GM12878 (cell line): ENCODE results near the gene DCP1B. TPM values are rescaled to one million over a fixed set of nuclear protein-coding genes. Genes with fewer than 3 reads are reported as not detected.

Source experiments
- ATAC-seq: fragments of 200-7000 bp; cut with Tn5 transposase; 3 replicates; pipeline ENCODE4 v1.9.1; 2020; ENCODE audit warnings: mild to moderate bottlenecking, moderate library complexity
- BruUV-seq: library from RNA; stranded (reverse); fragments of 400-500 nt; replicated peaks from 2 replicates; lab custom pipeline; 2021; lab: Mats Ljungman, UMichigan
- CTCF ChIA-PET: fragments of 300-600 bp; sonication (Branson Sonifier 250); formaldehyde crosslinking; extraction: SDS; loops from one replicate; lab custom pipeline; 2021; ENCODE audit warnings: inconsistent platforms; lab: Yijun Ruan, JAX
- POLR2A ChIA-PET: fragments of 350-600 bp; formaldehyde crosslinking; extraction: SDS; loops from one replicate; lab custom pipeline; 2021; ENCODE audit warnings: inconsistent platforms; lab: Charles Lee
- RAD21 ChIA-PET: fragments of 300-600 bp; sonication (Branson Sonifier 250); formaldehyde crosslinking; loops from one replicate; lab custom pipeline; 2023; ENCODE audit warnings: antibody characterized with exemption; ENCODE audit not compliant: unreplicated experiment; lab: Charles Lee
- SMC1A ChIA-PET: fragments of 300-600 bp; sonication (Branson Sonifier 250); formaldehyde crosslinking; loops from one replicate; lab custom pipeline; 2023; ENCODE audit not compliant: unreplicated experiment, uncharacterized antibody; lab: Charles Lee
- DNase-seq: peaks from one replicate; pipeline ENCODE4 v3.0.0-alpha.2; 2011; ENCODE audit warnings: low read depth, low spot score
- FAIRE-seq: peaks from 3 replicates; lab custom pipeline; 2011; peaks lifted over from hg19 to GRCh38; lab: Jason Lieb, UNC
- H2AFZ ChIP-seq: 2 replicates; pipeline ENCODE4 v1.6.0; 2011; ENCODE audit warnings: low read depth, low read length, control low read depth; ENCODE audit not compliant: control insufficient read depth
- H3K27ac ChIP-seq: 2 replicates; pipeline ENCODE4 v1.5.1; 2011; ENCODE audit warnings: control low read depth; ENCODE audit not compliant: control insufficient read depth, insufficient read depth
- H3K27me3 ChIP-seq, 2 experiments: replicated peaks in 1 of 2; 2 replicates each; pipeline versions ENCODE4 v1.6.0 to v1.6.1; 2011; ENCODE audit warnings: low read length in 1 of 2; ENCODE audit not compliant: control insufficient read depth in 2 of 2, insufficient read depth in 2 of 2
- H3K36me3 ChIP-seq, 2 experiments: 2 replicates each; pipeline ENCODE4 v1.5.1; 2011; ENCODE audit warnings: low read length in 1 of 2; ENCODE audit not compliant: control insufficient read depth in 2 of 2, insufficient read depth in 2 of 2
- H3K4me1 ChIP-seq: 2 replicates; pipeline ENCODE4 v1.6.1; 2011; ENCODE audit warnings: mild to moderate bottlenecking, low read length, moderate library complexity, mixed read lengths; ENCODE audit not compliant: control insufficient read depth, insufficient read depth
- H3K4me2 ChIP-seq: 2 replicates; pipeline ENCODE4 v1.6.0; 2011; ENCODE audit warnings: control low read depth; ENCODE audit not compliant: control insufficient read depth, insufficient read depth
- H3K4me3 ChIP-seq: fragments of 200-600 bp; sonication (generic); 2 replicates; pipeline ENCODE4 v1.5.1; 2016
- H3K79me2 ChIP-seq: 2 replicates; pipeline ENCODE4 v1.6.0; 2011; ENCODE audit warnings: low read length; ENCODE audit not compliant: control insufficient read depth, insufficient read depth
- H3K9ac ChIP-seq: 2 replicates; pipeline ENCODE4 v1.8.0; 2011; ENCODE audit warnings: low read length, control low read depth, mixed read lengths; ENCODE audit not compliant: control insufficient read depth, insufficient read depth
- H3K9me3 ChIP-seq: replicated peaks from 3 replicates; pipeline ENCODE4 v1.5.1; 2011; ENCODE audit warnings: mild to moderate bottlenecking, low read length; ENCODE audit not compliant: control insufficient read depth, insufficient read depth
- H4K20me1 ChIP-seq: 2 replicates; pipeline ENCODE4 v1.6.0; 2011; ENCODE audit not compliant: control insufficient read depth, insufficient read depth
- ASH2L ChIP-seq: fragments of 300-600, 200-600 bp; sonication (generic); IDR thresholded peaks from 2 replicates; pipeline ENCODE4 v1.6.1; 2017; ENCODE audit warnings: low read depth, mild to moderate bottlenecking, borderline replicate concordance
- ATF7 ChIP-seq: fragments of 450-650 bp; IDR thresholded peaks from 2 replicates; pipeline ENCODE4 v1.6.1; 2016; ENCODE audit warnings: low read depth, mild to moderate bottlenecking
- CHD4 ChIP-seq: fragments of 200-600 bp; sonication (generic); IDR thresholded peaks from 2 replicates; pipeline ENCODE4 v1.6.1; 2016; ENCODE audit warnings: mild to moderate bottlenecking
- DPF2 ChIP-seq: fragments of 450-650 bp; IDR thresholded peaks from 2 replicates; pipeline ENCODE4 v1.6.1; 2017; ENCODE audit warnings: mild to moderate bottlenecking
- FOS ChIP-seq: IDR thresholded peaks from 3 replicates; pipeline ENCODE4 v1.6.1; 2011; ENCODE audit warnings: borderline replicate concordance; ENCODE audit not compliant: insufficient read length; ENCODE audit errors: extremely low read depth
- KDM1A ChIP-seq: fragments of 200-600 bp; sonication (generic); IDR thresholded peaks from 2 replicates; pipeline ENCODE4 v1.6.1; 2016; ENCODE audit warnings: borderline replicate concordance
- MEF2A ChIP-seq: IDR thresholded peaks from 2 replicates; pipeline ENCODE4 v1.6.1; 2011; ENCODE audit warnings: low read depth, mild to moderate bottlenecking, low read length, moderate library complexity; ENCODE audit not compliant: insufficient read depth
- SIX5 ChIP-seq: IDR thresholded peaks from 2 replicates; pipeline ENCODE4 v1.6.1; 2011; ENCODE audit warnings: mild to moderate bottlenecking, low read depth, low read length, moderate library complexity; ENCODE audit not compliant: severe bottlenecking
- SP1 ChIP-seq: IDR thresholded peaks from one replicate; pipeline ENCODE4 v1.6.1; 2011; ENCODE audit warnings: low read depth, low read length
- SREBF1 ChIP-seq: IDR thresholded peaks from 2 replicates; pipeline ENCODE4 v1.6.1; 2012; ENCODE audit warnings: mild to moderate bottlenecking, low read length
- ZNF24 ChIP-seq: fragments of 450-650 bp; IDR thresholded peaks from 2 replicates; pipeline ENCODE4 v1.6.1; 2017; ENCODE audit warnings: antibody characterized with exemption, mild to moderate bottlenecking
- WGBS: methylation state at CpG from one replicate; pipeline ENCODE4 v1.1.6; 2016; ENCODE audit warnings: low lambda C conversion rate; ENCODE audit not compliant: insufficient replicate concordance, insufficient coverage; ENCODE audit errors: missing lambda C conversion rate; 5-methylcytosine and 5-hydroxymethylcytosine counted together
- in situ Hi-C: fragments of 300-500 bp; cut with MboI; formaldehyde crosslinking; loops from 9 replicates; pipeline ENCODE4 v1.14.3; 2018; ENCODE audit warnings: mixed read lengths
- intact Hi-C: fragments of 100-400 bp; cut with micrococcal nuclease; formaldehyde crosslinking; loops from one replicate; pipeline ENCODE4 v1.14.2; 2022; ENCODE audit not compliant: unreplicated experiment
- polyA plus RNA-seq, 11 experiments: library from polyadenylated mRNA; depleted of rRNA in 4 of 11; unstranded in 6 of 11; stranded (reverse) in 5 of 11; fragments of >200 nt; fragmentation: Nextera tagmentation in 4 of 11; fragmentation: Illumina TruSeq in 1 of 11; extraction: Ambion mirVana in 4 of 11; extraction: Trizol in 1 of 11; gene quantifications; 1 replicate in 1 of 11; 2 replicates in 10 of 11; pipeline versions ENCODE4 v1.2.1 to v1.2.3, GENCODE V29; 2011 to 2016; ENCODE audit warnings: inconsistent platforms in 2 of 11, missing spikeins in 2 of 11, low read depth in 1 of 11
- total RNA-seq, 4 experiments: library from RNA; depleted of rRNA in 3 of 4; stranded (reverse); fragments of >200 nt in 3 of 4; fragmentation: Illumina TruSeq in 1 of 4; extraction: Trizol in 1 of 4; gene quantifications; 2 replicates each; pipeline versions ENCODE4 v1.2.1 to v1.2.3, GENCODE V29; 2013 to 2021
- TF ChIP-seq, protein P1 (sequence below): IDR thresholded peaks from 2 replicates; pipeline ENCODE4 v1.6.1; 2012; ENCODE audit warnings: low read length, inconsistent platforms

Gene DCP1B
- total and polyA plus RNA-seq, 10 of the 15 experiments (the other 5 are each of a cell fraction or from before 2014, with no cell fraction given), result 1.3 to 23.4 (median 15.3) TPM

DNA sequence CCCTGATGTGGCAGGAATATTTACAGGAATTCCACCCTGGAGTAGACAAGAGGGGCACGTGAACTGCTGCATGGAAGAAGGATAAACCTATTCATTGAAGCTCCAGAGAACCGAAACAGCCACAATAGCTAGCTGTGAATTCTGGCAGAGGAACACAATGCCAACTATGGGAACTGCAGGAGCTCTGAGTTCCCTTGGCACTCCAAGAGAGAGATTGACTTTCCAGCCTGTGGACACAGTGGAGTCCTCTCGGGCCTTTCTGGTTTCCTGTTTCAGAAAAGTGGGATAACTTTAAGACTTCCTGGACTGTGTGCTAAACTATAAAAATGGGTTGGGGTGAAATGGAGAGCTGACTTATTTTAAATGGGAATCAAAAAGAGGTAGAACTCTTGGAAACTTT is 97.7 kb downstream of the DCP1B start:
- no peak for FAIRE-seq
- TF ChIP-seq SIX5 (no peak), KDM1A (no peak), ZNF24 (no peak), MEF2A (no peak), ATF7 (no peak), ASH2L (no peak), SREBF1 (no peak), FOS (no peak), SP1 (no peak), CHD4 (no peak), DPF2 (no peak)
- TF ChIP-seq, protein P1, sequence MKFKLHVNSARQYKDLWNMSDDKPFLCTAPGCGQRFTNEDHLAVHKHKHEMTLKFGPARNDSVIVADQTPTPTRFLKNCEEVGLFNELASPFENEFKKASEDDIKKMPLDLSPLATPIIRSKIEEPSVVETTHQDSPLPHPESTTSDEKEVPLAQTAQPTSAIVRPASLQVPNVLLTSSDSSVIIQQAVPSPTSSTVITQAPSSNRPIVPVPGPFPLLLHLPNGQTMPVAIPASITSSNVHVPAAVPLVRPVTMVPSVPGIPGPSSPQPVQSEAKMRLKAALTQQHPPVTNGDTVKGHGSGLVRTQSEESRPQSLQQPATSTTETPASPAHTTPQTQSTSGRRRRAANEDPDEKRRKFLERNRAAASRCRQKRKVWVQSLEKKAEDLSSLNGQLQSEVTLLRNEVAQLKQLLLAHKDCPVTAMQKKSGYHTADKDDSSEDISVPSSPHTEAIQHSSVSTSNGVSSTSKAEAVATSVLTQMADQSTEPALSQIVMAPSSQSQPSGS, result no peak
- TF ChIP-seq, all 136 proteins: peak for 0
- ChIA-PET CTCF (interaction anchor here (1.1 kb wide), 1 partner anchor 34 kb away, joined by 3 read pairs; no protein-coding TSS in a partner anchor), POLR2A (no interaction called here), RAD21 (no interaction called here), SMC1A (no interaction called here)
- Histone ChIP-seq H3K9ac (no peak overlapping the region), H3K4me2 (no peak overlapping the region), H3K36me3 (no peaks in the 10 kb centered on the region), H3K27me3 (no peaks in the 10 kb centered on the region), H3K9me3 (no peaks in the 10 kb centered on the region; the same call in 2 of the 3 replicates), H3K27ac (no peak overlapping the region), H3K79me2 (no peaks in the 10 kb centered on the region), H4K20me1 (no peaks in the 10 kb centered on the region), H3K4me3 (no peak overlapping the region), H2AFZ (no peak overlapping the region), H3K4me1 (no peaks in the 10 kb centered on the region)
- no peak for ATAC-seq
- no TSS peak for BruUV-seq
- in situ Hi-C loops (no loop called here), intact Hi-C loops (no loop called here)
- DNase-seq, result no peak
- WGBS, result 14% methylated on average over 3 of the region's 3 CpGs
